Subcutaneous adipose tissue (tissue), 4 donors: ENCODE measurements around the gene TMEM185B. TPM values are rescaled to one million over a fixed set of nuclear protein-coding genes. Genes with fewer than 3 reads are reported as not detected.

ENCODE experiments used
- total RNA-seq, 4 donors: library from RNA; depleted of rRNA; stranded (reverse); fragments of >200 nt; gene quantifications; one replicate each; pipeline ENCODE4 v1.1.0, GENCODE V29; 2016
- TF ChIP-seq, protein P1 (sequence below): fragments of 450-650 bp; IDR thresholded peaks from one replicate; pipeline ENCODE4 v1.5.1; 2016; ENCODE audit warnings: low read depth, mild to moderate bottlenecking, control low read depth, antibody characterized with exemption, moderate library complexity

The TMEM185B gene
- total RNA-seq, 4 donors from 2014 or later, result 13.6 to 24.9 (median 17.7) TPM

DNA sequence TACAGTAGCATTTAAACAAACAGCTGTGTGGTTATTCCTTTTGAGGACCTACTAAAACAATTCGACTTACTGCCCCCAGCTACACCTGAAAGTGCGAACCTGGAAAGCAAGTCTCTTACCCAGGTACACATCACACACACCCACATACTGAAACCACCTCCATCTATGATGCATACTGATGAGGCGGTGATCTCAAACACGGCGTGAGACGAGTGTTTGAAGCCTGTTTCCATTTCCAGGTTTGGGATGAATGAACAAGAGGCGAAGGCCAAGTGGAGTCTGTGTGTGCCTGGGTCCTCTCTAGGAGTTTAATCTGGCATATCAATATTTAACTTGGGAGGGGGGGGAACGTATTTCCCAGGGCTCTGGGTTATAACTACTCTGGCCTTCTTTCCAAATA lies 1.6 kb downstream of the TMEM185B start:
- TF ChIP-seq, protein P1, sequence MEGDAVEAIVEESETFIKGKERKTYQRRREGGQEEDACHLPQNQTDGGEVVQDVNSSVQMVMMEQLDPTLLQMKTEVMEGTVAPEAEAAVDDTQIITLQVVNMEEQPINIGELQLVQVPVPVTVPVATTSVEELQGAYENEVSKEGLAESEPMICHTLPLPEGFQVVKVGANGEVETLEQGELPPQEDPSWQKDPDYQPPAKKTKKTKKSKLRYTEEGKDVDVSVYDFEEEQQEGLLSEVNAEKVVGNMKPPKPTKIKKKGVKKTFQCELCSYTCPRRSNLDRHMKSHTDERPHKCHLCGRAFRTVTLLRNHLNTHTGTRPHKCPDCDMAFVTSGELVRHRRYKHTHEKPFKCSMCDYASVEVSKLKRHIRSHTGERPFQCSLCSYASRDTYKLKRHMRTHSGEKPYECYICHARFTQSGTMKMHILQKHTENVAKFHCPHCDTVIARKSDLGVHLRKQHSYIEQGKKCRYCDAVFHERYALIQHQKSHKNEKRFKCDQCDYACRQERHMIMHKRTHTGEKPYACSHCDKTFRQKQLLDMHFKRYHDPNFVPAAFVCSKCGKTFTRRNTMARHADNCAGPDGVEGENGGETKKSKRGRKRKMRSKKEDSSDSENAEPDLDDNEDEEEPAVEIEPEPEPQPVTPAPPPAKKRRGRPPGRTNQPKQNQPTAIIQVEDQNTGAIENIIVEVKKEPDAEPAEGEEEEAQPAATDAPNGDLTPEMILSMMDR, result no peak

DNA sequence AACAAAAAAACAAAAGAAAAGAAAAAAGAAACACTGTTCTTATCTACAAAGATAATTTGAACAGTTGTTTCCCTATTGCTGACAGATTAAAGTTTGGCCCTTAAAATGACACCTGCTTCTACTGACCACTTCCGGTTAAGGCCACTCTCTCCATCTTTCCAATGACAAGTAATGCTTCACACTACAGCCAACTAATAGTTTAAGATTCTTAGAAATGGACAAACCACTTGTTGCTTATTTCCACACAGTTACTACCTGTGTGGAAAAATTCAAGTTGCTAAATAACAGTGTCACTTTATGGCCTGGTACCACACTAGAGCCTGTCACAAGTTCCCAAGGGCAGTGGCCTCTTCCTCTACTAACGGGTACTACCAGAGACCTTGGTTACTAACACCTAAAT lies 2.4 kb downstream of the TMEM185B start:
- TF ChIP-seq, protein P1, result no peak

DNA sequence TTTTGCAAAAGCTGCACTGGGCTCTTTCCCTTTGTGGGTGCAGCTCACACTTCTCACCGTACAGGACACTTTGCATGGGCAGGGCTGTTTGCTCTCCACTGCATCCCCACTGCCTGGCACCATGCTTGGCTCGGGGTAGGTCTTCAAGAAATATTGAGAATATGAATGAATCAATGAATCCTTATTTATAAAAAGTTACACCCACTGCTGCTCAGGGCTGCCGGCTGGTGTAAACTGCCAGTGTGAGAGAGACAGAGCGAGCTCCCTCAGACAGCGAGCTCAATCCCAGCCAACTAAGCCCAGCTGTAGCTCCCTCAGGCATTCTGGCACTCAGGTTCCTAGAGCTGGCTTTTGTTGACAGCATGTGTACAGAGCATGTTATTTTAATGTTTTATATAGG lies 3.4 kb downstream of the TMEM185B start:
- TF ChIP-seq, protein P1, result no peak

- TF ChIP-seq, protein P1, result no peak
These were observed 3.9 kb downstream of the TMEM185B start for GRCh38 chr2:120219291-120219690.

GRCh38 chr2:120218181-120218580 lies 5.0 kb downstream of the TMEM185B start:
- TF ChIP-seq, protein P1, result no peak

- TF ChIP-seq, protein P1, result no peak
These were observed 12.9 kb downstream of the TMEM185B start for GRCh38 chr2:120210270-120210693.

GRCh38 chr2:120209427-120210269 lies 13.6 kb downstream of the TMEM185B start:
- TF ChIP-seq, protein P1, result no peak
